ENCODE measurements around the gene PIGM.

Gene PIGM

GRCh38 chr1:160020196-160020595 lies 11.6 kb downstream of the PIGM start:
- no peak for DNase-seq

GRCh38 chr1:160018900-160019299 lies 12.9 kb downstream of the PIGM start:
- DNase-seq: peak; percentile 56

GRCh38 chr1:160018347-160018746 lies 13.4 kb downstream of the PIGM start:
- no peak for DNase-seq

GRCh38 chr1:160017592-160017991 lies 14.2 kb downstream of the PIGM start:
- DNase-seq: no peak

GRCh38 chr1:160011781-160012180 lies 20.0 kb downstream of the PIGM start:
- no peak for DNase-seq

GRCh38 chr1:160009801-160010200 lies 22.0 kb downstream of the PIGM start:
- no peak for DNase-seq

- DNase-seq: no peak
Measured at GRCh38 chr1:160009081-160009480, 22.7 kb downstream of the PIGM start.

GRCh38 chr1:160007577-160008200 lies 24.1 kb downstream of the PIGM start:
- no peak for DNase-seq

- peak; percentile 57 for DNase-seq
Measured at GRCh38 chr1:160006312-160006940, 25.4 kb downstream of the PIGM start.

- no peak for DNase-seq
Measured at GRCh38 chr1:160005070-160005469, 26.7 kb downstream of the PIGM start.

- no peak for DNase-seq
Measured at GRCh38 chr1:160004425-160004824, 27.4 kb downstream of the PIGM start.

- no peak for DNase-seq
Measured at GRCh38 chr1:160004001-160004400, 27.8 kb downstream of the PIGM start.

GRCh38 chr1:160001440-160001839 lies 30.4 kb downstream of the PIGM start:
- DNase-seq: no peak

GRCh38 chr1:159999204-159999603 lies 32.6 kb downstream of the PIGM start:
- peak; percentile 14 for DNase-seq

GRCh38 chr1:159996653-159997052 lies 35.1 kb downstream of the PIGM start:
- DNase-seq: peak; percentile 94

- DNase-seq: no peak
Measured at GRCh38 chr1:159994896-159995295, 36.9 kb downstream of the PIGM start.

GRCh38 chr1:159993911-159994310 lies 37.9 kb downstream of the PIGM start:
- DNase-seq: no peak

- no peak for DNase-seq
Measured at GRCh38 chr1:159992161-159992560, 39.6 kb downstream of the PIGM start.

- peak; percentile 48 for DNase-seq
Measured at GRCh38 chr1:159991513-159991912, 40.3 kb downstream of the PIGM start.

- no peak for DNase-seq
Measured at GRCh38 chr1:159990005-159990404, 41.8 kb downstream of the PIGM start.

GRCh38 chr1:159989581-159989980 lies 42.2 kb downstream of the PIGM start:
- DNase-seq: no peak

GRCh38 chr1:159988006-159988405 lies 43.8 kb downstream of the PIGM start:
- no peak for DNase-seq

- no peak for DNase-seq
Measured at GRCh38 chr1:159987186-159987585, 44.6 kb downstream of the PIGM start.

- DNase-seq: no peak
Measured at GRCh38 chr1:159986531-159986930, 45.3 kb downstream of the PIGM start.

- DNase-seq: no peak
Measured at GRCh38 chr1:159986093-159986492, 45.7 kb downstream of the PIGM start.

All from HCEC 1CT (cell line).